A549 (cell line): Measurements from ENCODE around the gene KRTAP22-1.

Experiments
- CEBPB ChIP-seq, 2 experiments: fragments of >200 bp in 1 of 2; sonication (Bioruptor Twin) in 1 of 2; formaldehyde crosslinking in 1 of 2; IDR thresholded peaks; 2 replicates each; pipeline ENCODE4 v1.6.1; 2012 to 2016
- CHD2 ChIP-seq: fragments of 150-350 bp; IDR thresholded peaks from 2 replicates; pipeline ENCODE4 v1.6.1; 2014; ENCODE audit warnings: low read length; ENCODE audit not compliant: partially characterized antibody
- CTCF ChIP-seq: fragments of >200 bp; sonication (Bioruptor Twin); formaldehyde crosslinking; IDR thresholded peaks from 3 replicates; pipeline ENCODE4 v1.5.1; 2016
- HOXA7 ChIP-seq: fragments of 250-450 bp; sonication (Bioruptor Pico); IDR thresholded peaks from 2 replicates; pipeline ENCODE4 v1.5.0; 2020; ENCODE audit warnings: mild to moderate bottlenecking, moderate library complexity
- PBX3 ChIP-seq: IDR thresholded peaks from 2 replicates; pipeline ENCODE4 v1.6.1; 2012
- POLR2A ChIP-seq: IDR thresholded peaks from 2 replicates; pipeline ENCODE4 v1.6.1; 2012; ENCODE audit warnings: mild to moderate bottlenecking, low read length
- POLR2AphosphoS2 ChIP-seq: conservative IDR thresholded peaks from 2 replicates; pipeline ENCODE4 v1.6.1; 2012; ENCODE audit warnings: low read length, improper control_type of control experiment, inconsistent platforms
- REST ChIP-seq: fragments of 200-600 bp; sonication (generic); IDR thresholded peaks from 2 replicates; pipeline ENCODE4 v1.6.1; 2016; ENCODE audit warnings: antibody characterized with exemption, mild to moderate bottlenecking, moderate library complexity
- SMC3 ChIP-seq: fragments of >200 bp; sonication (Bioruptor Twin); formaldehyde crosslinking; IDR thresholded peaks from 3 replicates; pipeline ENCODE4 v1.6.1; 2018; ENCODE audit warnings: inconsistent platforms

DNA sequence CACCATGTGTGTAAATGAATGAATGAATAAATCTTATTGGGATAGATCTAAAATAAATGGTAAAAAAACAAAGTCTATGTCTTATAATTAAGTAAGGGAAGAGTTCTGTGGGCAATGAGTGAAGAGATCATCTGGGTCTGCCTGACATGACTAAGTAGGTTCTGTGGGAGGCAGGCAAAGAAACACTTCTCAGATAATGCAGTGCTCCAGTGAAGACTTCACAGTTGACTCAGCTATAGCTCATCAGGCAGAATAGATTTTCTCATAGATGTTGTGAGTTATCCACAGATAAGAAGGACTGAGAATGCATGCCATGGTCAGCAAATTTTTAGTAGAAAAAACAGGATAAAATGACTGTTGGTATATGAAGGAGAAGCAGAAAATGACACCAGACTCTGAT is 23.1 kb upstream of the KRTAP22-1 start:
- TF ChIP-seq POLR2AphosphoS2 = no peak
- no peak for TF ChIP-seq PBX3
- no peak for TF ChIP-seq REST
- TF ChIP-seq POLR2A = no peak
- no peak for TF ChIP-seq CTCF
- TF ChIP-seq CEBPB (IDR thresholded peaks at IDR 0.05) = no peak
- TF ChIP-seq HOXA7 = no peak
- no peak for TF ChIP-seq SMC3
- no peak for TF ChIP-seq CHD2
